Keratinocyte (primary cell): ENCODE data around the gene FSIP1. TPM values are rescaled to one million over a fixed set of nuclear protein-coding genes. Genes with fewer than 3 reads are reported as not detected.

ENCODE experiments used
- DNase-seq: peaks from one replicate; pipeline ENCODE4 v3.0.0-alpha.2; 2011; ENCODE audit warnings: low read depth, missing footprints, low spot score
- FAIRE-seq: peaks from 2 replicates; lab custom pipeline; 2011; peaks lifted over from hg19 to GRCh38; lab: Jason Lieb, UNC
- H2AFZ ChIP-seq: 2 replicates; pipeline ENCODE4 v1.6.0; 2012; ENCODE audit warnings: low read length, control low read depth, inconsistent platforms; ENCODE audit not compliant: control insufficient read depth
- H3K27ac ChIP-seq: 2 replicates; pipeline ENCODE4 v1.5.1; 2011; ENCODE audit warnings: low read length; ENCODE audit not compliant: control insufficient read depth, insufficient read depth
- H3K27me3 ChIP-seq: 3 replicates; pipeline ENCODE4 v1.6.0; 2011; ENCODE audit warnings: low read length; ENCODE audit not compliant: control insufficient read depth, insufficient read depth; ENCODE audit errors: extremely low read depth
- H3K36me3 ChIP-seq, 2 experiments: 2 replicates in 1 of 2; 3 replicates in 1 of 2; pipeline ENCODE4 v1.5.1; 2011; ENCODE audit warnings: low read length in 2 of 2, mild to moderate bottlenecking in 1 of 2; ENCODE audit not compliant: control insufficient read depth in 2 of 2, insufficient read depth in 2 of 2; ENCODE audit errors: extremely low read depth in 1 of 2
- H3K4me1 ChIP-seq: 3 replicates; pipeline ENCODE4 v1.5.1; 2011; ENCODE audit warnings: low read length; ENCODE audit not compliant: control insufficient read depth, insufficient read depth; ENCODE audit errors: extremely low read depth
- H3K4me2 ChIP-seq: 3 replicates; pipeline ENCODE4 v1.6.0; 2011; ENCODE audit warnings: low read depth, low read length; ENCODE audit not compliant: control insufficient read depth, insufficient read depth; ENCODE audit errors: extremely low read depth
- H3K4me3 ChIP-seq, 3 experiments: fragments of 200-600 bp in 1 of 3; sonication (generic) in 1 of 3; 2 replicates in 2 of 3; 3 replicates in 1 of 3; pipeline ENCODE4 v1.5.1; 2011 to 2016; ENCODE audit warnings: low read length in 3 of 3, mild to moderate bottlenecking in 3 of 3, control low read depth in 2 of 3, inconsistent platforms in 1 of 3, low read depth in 1 of 3, mixed read lengths in 1 of 3, mixed run types in 1 of 3, moderate library complexity in 1 of 3; ENCODE audit not compliant: control insufficient read depth in 2 of 3, insufficient read depth in 2 of 3; ENCODE audit errors: extremely low read depth in 1 of 3
- H3K79me2 ChIP-seq: 2 replicates; pipeline ENCODE4 v1.6.0; 2012; ENCODE audit warnings: low read length; ENCODE audit not compliant: control insufficient read depth, insufficient read depth
- H3K9ac ChIP-seq: 3 replicates; pipeline ENCODE4 v1.6.0; 2011; ENCODE audit warnings: low read length; ENCODE audit not compliant: control insufficient read depth, insufficient read depth; ENCODE audit errors: extremely low read depth
- H3K9me1 ChIP-seq: 3 replicates; pipeline ENCODE4 v1.6.0; 2011; ENCODE audit warnings: low read length; ENCODE audit not compliant: control insufficient read depth, insufficient read depth; ENCODE audit errors: extremely low read depth
- H3K9me3 ChIP-seq: 2 replicates; pipeline ENCODE4 v1.5.1; 2012; ENCODE audit warnings: low read depth, low read length; ENCODE audit not compliant: control insufficient read depth
- H4K20me1 ChIP-seq: 3 replicates; pipeline ENCODE4 v1.6.0; 2011; ENCODE audit warnings: low read length; ENCODE audit not compliant: control insufficient read depth, insufficient read depth; ENCODE audit errors: extremely low read depth
- EZH2 ChIP-seq: IDR thresholded peaks from one replicate; pipeline ENCODE4 v1.6.1; 2012; ENCODE audit warnings: inconsistent platforms, mild to moderate bottlenecking, low read length, moderate library complexity
- dilution Hi-C: fragments of 300-500 bp; cut with MboI; formaldehyde crosslinking; loops from one replicate; pipeline ENCODE4 v1.7.0; 2020; ENCODE audit warnings: low sequenced_read_pairs; ENCODE audit not compliant: extremely low pct_ligation_motif_present
- polyA plus RNA-seq, 5 experiments: library from polyadenylated mRNA; depleted of rRNA in 3 of 5; stranded (reverse) in 3 of 5; stranded (forward) in 1 of 5; unstranded in 1 of 5; fragments of >200 nt; gene quantifications; 1 replicate in 1 of 5; 2 replicates in 3 of 5; 3 replicates in 1 of 5; pipeline versions ENCODE4 v1.2.1 to v1.2.3, GENCODE V29; 2011 to 2012; ENCODE audit warnings: missing spikeins in 2 of 5, low read depth in 1 of 5, low replicate concordance in 1 of 5
- TF ChIP-seq, protein P1 (sequence below), 3 experiments: IDR thresholded peaks in 1 of 3; conservative IDR thresholded peaks in 1 of 3; optimal IDR thresholded peaks in 1 of 3; 2 replicates in 2 of 3; 3 replicates in 1 of 3; pipeline versions ENCODE3 to v1.5.1; 2011; ENCODE audit warnings: low read length in 3 of 3, mild to moderate bottlenecking in 3 of 3, moderate library complexity in 2 of 3, control low read depth in 1 of 3, inconsistent platforms in 1 of 3; ENCODE audit not compliant: insufficient read depth in 2 of 3; ENCODE audit errors: extremely low read depth in 1 of 3

FSIP1 gene
- polyA plus RNA-seq, 1 donor (not counting 4 experiments of a cell fraction or from before 2014, with no cell fraction given), result 1.5 TPM

DNA sequence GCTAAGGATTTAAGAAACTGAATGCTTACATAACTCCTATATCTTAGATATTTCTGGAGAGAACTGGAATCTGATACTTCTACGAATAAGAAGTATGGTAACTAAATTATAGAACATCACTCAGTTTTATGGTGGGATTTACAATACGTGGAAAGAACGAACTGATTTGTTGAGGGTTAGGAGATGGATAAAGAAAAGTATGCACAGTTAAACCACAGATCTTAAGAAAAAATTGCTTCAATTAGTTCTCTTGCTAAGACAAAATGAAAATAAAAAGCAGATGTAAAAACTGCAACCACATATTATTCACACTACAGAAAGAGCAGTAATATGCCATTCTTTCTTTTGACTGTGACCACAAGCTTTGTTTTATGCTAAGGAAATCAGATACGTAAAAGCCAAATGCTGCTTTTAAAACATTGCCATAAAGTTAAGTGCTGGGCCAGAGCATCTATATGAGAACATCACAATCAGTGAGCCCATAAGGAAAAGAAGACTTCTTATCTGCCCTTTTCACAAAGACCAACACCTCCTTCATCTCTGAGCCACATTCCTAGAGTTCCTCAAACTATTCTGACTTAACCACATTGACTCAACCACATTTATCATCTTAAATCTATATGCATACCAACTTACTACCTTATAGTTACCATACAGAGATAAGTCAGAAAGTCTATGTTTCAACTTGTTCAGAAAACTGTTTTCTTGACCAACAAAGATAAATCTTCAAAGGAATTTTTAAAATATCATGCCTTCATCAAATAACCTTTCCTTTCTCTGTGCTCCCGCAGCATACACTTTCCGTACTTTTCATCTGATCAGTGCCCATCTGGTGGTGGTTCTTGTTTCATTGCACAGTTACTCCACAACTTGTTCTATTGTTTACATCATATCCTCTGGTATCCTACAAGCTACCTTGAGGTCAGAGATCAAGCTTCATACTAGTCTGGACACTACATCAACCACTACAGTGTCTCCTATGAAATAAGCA lies 61.7 kb downstream of the FSIP1 start:
- Histone ChIP-seq H4K20me1 (no peaks in the 10 kb centered on the region), H3K9me3 (no peaks in the 10 kb centered on the region), H3K9me1 (no peaks in the 10 kb centered on the region), H3K79me2 (no peaks in the 10 kb centered on the region), H3K27me3 (no peaks in the 10 kb centered on the region), H3K4me2 (peak overlapping the region; percentile 76), H3K4me3 (peak overlapping the region in 2 of 3 experiments; percentile 35 to 44), H3K36me3 (no peaks in the 10 kb centered on the region), H2AFZ (no peak overlapping the region), H3K9ac (no peak overlapping the region), H3K27ac (peak overlapping the region; percentile 15), H3K4me1 (peaks cover 26% of the 10 kb centered on the region)
- TF ChIP-seq EZH2, result no peak
- TF ChIP-seq, protein P1, sequence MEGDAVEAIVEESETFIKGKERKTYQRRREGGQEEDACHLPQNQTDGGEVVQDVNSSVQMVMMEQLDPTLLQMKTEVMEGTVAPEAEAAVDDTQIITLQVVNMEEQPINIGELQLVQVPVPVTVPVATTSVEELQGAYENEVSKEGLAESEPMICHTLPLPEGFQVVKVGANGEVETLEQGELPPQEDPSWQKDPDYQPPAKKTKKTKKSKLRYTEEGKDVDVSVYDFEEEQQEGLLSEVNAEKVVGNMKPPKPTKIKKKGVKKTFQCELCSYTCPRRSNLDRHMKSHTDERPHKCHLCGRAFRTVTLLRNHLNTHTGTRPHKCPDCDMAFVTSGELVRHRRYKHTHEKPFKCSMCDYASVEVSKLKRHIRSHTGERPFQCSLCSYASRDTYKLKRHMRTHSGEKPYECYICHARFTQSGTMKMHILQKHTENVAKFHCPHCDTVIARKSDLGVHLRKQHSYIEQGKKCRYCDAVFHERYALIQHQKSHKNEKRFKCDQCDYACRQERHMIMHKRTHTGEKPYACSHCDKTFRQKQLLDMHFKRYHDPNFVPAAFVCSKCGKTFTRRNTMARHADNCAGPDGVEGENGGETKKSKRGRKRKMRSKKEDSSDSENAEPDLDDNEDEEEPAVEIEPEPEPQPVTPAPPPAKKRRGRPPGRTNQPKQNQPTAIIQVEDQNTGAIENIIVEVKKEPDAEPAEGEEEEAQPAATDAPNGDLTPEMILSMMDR (optimal IDR thresholded peaks at IDR 0.05 in 1 of 3, IDR thresholded peaks at IDR 0.05 in 1 of 3, conservative IDR thresholded peaks at IDR 0.05 in 1 of 3; ENCODE audit: extremely low read depth in 1 of 3, insufficient read depth in 2 of 3, low read length in 3 of 3), result no peak
- peak; percentile 40 for DNase-seq
- dilution Hi-C loops, result no loop called here
- FAIRE-seq, result peak; percentile 90

DNA sequence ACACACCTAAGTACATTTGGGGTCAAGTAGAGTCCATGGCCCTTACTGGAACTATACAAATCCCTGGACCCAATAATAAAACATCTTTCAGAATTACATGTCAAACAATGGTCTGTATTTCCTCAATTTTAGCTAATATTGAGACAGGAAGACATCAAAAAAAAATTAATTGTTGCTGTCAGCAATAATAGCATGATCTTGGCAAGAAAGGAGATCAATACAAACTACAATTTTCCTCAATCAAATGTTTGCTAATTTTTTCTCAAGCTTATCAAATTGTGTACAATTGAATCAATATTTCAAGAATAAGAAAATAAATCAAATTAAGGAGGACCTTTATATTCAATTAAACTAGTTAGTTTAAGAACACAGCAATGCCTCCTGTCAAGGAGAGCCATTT lies 62.6 kb downstream of the FSIP1 start:
- no peak overlapping the region for H3K27ac ChIP-seq
- H3K27me3 ChIP-seq, result no peaks in the 10 kb centered on the region
- H3K9me3 ChIP-seq, result no peaks in the 10 kb centered on the region
- no peak overlapping the region for H3K4me2 ChIP-seq
- dilution Hi-C loops, result no loop called here
- H3K9ac ChIP-seq, result no peak overlapping the region
- no peaks in the 10 kb centered on the region for H3K36me3 ChIP-seq
- H3K4me1 ChIP-seq, result peaks cover 26% of the 10 kb centered on the region
- peak overlapping the region; percentile 15 for H2AFZ ChIP-seq
- no peaks in the 10 kb centered on the region for H3K79me2 ChIP-seq
- TF ChIP-seq, protein P1 (optimal IDR thresholded peaks at IDR 0.05 in 1 of 3, IDR thresholded peaks at IDR 0.05 in 1 of 3, conservative IDR thresholded peaks at IDR 0.05 in 1 of 3; ENCODE audit: extremely low read depth in 1 of 3, insufficient read depth in 2 of 3, low read length in 3 of 3), result no peak
- TF ChIP-seq EZH2, result no peak
- H3K9me1 ChIP-seq, result no peaks in the 10 kb centered on the region
- DNase-seq (no peak), FAIRE-seq (no peak)
- no peak overlapping the region for H3K4me3 ChIP-seq
- H4K20me1 ChIP-seq, result no peaks in the 10 kb centered on the region
